Left lung (tissue), 10 donors: ENCODE results near the gene CCDC60. TPM values are rescaled to one million over a fixed set of nuclear protein-coding genes. Genes with fewer than 3 reads are reported as not detected.

Experiments used
- ATAC-seq: fragments of 200-7000 bp; cut with Tn5 transposase; one replicate; pipeline ENCODE4 v1.9.1; 2020; ENCODE audit warnings: moderate library complexity
- DNase-seq, 4 donors: peaks; one replicate each; pipeline ENCODE4 v3.0.0-alpha.2; 2013 to 2020
- H3K27ac ChIP-seq, 2 donors: fragments of 200-600 bp; sonication (generic) in 1 of 2; one replicate each; pipeline versions ENCODE4 v1.5.0 to v1.8.0; 2020 to 2021
- H3K27me3 ChIP-seq, 2 donors: fragments of 200-600 bp; sonication (generic) in 1 of 2; one replicate each; pipeline versions ENCODE4 v1.5.0 to v1.8.0; 2020 to 2021
- H3K36me3 ChIP-seq, 2 donors: fragments of 200-600 bp; sonication (generic) in 1 of 2; one replicate each; pipeline versions ENCODE4 v1.5.0 to v1.8.0; 2020 to 2021
- H3K4me1 ChIP-seq, 2 donors: fragments of 200-600 bp; one replicate each; pipeline ENCODE4 v1.8.0; 2021
- H3K4me3 ChIP-seq, 2 donors: fragments of 200-600 bp; sonication (generic) in 1 of 2; one replicate each; pipeline versions ENCODE4 v1.5.0 to v1.8.0; 2020 to 2021; ENCODE audit warnings: mild to moderate bottlenecking in 1 of 2
- H3K9me3 ChIP-seq, 2 donors: fragments of 200-600 bp; sonication (generic) in 1 of 2; one replicate each; pipeline versions ENCODE4 v1.5.0 to v1.8.0; 2020 to 2021
- intact Hi-C, 2 donors: fragments of 100-400 bp; cut with DNase I; formaldehyde crosslinking; loops; one replicate each; pipeline versions ENCODE4 v1.11.2 to v1.14.2; 2022
- polyA plus RNA-seq, 6 donors: library from polyadenylated mRNA; unstranded; fragments of 120-200 nt; gene quantifications; one replicate each; pipeline ENCODE4 v1.2.1, GENCODE V29; 2013; ENCODE audit not compliant: insufficient read length in 6 of 6
- total RNA-seq, 2 donors: library from RNA; stranded (reverse); fragmentation: NEBNext Ultra II Directional; extraction: Animal tissue kit (Norgen Biotek cat#: 25700); gene quantifications; one replicate each; pipeline ENCODE4 v1.2.1, GENCODE V29; 2021
- TF ChIP-seq, protein P1 (sequence below), 2 donors: fragments of 200-600 bp; sonication (generic) in 1 of 2; IDR thresholded peaks; one replicate each; pipeline versions ENCODE4 v1.5.0 to v1.8.0; 2021; ENCODE audit warnings: antibody characterized with exemption in 2 of 2
- donor health status: DM: no; HTN: yes; CAD: no.
- donor health status: DM: no; HTN: no; CAD: no.

The CCDC60 gene
- total and polyA plus RNA-seq, 8 donors: 0.47 to 2.4 (median 1.8) TPM; not detected in 1

DNA sequence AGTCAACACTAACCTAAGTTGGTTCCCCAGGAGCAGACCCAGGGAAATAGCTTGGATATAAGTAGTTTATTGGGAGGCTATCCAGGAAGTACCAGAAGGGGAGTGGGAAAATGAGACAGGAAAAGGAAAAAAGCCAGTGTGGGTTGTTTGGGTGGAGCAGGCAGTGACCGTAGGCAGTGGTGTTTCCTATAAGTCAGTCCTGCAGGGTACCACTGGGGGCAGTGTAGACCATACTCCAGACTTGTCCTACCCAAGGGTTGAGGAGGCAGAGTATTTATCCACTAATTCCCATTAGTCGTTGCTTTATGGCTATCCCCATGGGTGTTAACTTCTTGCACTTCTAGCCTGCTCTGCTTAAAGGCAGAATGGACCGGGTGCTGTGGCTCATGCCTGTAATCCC, 6.4 kb upstream of the CCDC60 start:
- no peaks in the 10 kb centered on the region for H3K36me3 ChIP-seq

DNA sequence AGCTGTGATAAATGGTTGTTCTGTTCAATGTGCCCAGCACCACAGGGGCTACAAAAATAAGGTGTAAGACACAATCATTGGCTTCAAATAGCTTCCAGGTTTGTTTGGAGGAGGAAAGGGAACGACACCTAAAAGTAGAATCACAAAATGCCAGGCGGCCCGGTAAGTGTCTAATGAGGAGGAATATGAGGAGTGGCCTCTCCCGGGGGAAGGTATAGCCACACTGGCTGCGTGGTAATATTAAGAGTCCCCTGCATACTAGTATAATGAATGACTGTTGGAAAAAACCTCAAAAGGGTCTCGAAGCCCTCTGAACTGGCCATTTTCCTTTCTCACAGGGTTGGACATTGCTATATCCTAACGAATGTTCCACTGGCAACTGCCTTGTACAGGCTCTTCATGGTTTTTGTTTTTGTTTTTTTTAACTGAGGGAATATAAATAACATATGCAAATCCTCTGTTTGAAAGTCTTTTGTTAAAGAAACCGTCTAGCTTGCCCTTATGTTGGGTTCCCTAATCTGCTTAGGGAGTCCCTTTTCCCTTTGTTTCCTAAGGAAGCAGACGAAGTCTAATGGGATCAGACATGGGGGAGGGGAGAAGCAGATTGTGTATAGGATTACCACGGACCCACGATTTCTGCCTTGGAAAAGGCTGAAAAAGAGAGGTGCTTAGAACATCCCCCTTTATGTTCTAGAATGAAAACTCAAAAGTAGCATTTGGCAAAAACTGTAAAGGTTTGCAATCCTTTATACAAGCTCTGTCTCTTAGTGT, 4.2 kb downstream of the CCDC60 start:
- ATAC-seq: no peak
- intact Hi-C loops: no loop called here
- DNase-seq: no peak
- TF ChIP-seq, protein P1, sequence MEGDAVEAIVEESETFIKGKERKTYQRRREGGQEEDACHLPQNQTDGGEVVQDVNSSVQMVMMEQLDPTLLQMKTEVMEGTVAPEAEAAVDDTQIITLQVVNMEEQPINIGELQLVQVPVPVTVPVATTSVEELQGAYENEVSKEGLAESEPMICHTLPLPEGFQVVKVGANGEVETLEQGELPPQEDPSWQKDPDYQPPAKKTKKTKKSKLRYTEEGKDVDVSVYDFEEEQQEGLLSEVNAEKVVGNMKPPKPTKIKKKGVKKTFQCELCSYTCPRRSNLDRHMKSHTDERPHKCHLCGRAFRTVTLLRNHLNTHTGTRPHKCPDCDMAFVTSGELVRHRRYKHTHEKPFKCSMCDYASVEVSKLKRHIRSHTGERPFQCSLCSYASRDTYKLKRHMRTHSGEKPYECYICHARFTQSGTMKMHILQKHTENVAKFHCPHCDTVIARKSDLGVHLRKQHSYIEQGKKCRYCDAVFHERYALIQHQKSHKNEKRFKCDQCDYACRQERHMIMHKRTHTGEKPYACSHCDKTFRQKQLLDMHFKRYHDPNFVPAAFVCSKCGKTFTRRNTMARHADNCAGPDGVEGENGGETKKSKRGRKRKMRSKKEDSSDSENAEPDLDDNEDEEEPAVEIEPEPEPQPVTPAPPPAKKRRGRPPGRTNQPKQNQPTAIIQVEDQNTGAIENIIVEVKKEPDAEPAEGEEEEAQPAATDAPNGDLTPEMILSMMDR (IDR thresholded peaks at IDR 0.05): no peak
- peaks cover 0 to 10% of the 10 kb centered on the region in 2 donors for H3K27me3 ChIP-seq
- no peaks in the 10 kb centered on the region for H3K4me1 ChIP-seq
- no peak overlapping the region for H3K27ac ChIP-seq
- no peak overlapping the region for H3K4me3 ChIP-seq
- H3K9me3 ChIP-seq: peaks cover 0 to 3% of the 10 kb centered on the region in 2 donors
- H3K36me3 ChIP-seq: no peaks in the 10 kb centered on the region

More for the DNA sequence above, 6.4 kb upstream of the CCDC60 start:
- H3K4me1 ChIP-seq: no peaks in the 10 kb centered on the region
- ATAC-seq: peak; percentile 53
- H3K27ac ChIP-seq: no peak overlapping the region
- H3K9me3 ChIP-seq: no peaks in the 10 kb centered on the region
- intact Hi-C loops: no loop called here
- H3K27me3 ChIP-seq: no peaks in the 10 kb centered on the region
- peak in 1 of 4 donors; percentile 33 for DNase-seq
- TF ChIP-seq, protein P1 (IDR thresholded peaks at IDR 0.05): no peak
- H3K4me3 ChIP-seq: no peak overlapping the region

DNA sequence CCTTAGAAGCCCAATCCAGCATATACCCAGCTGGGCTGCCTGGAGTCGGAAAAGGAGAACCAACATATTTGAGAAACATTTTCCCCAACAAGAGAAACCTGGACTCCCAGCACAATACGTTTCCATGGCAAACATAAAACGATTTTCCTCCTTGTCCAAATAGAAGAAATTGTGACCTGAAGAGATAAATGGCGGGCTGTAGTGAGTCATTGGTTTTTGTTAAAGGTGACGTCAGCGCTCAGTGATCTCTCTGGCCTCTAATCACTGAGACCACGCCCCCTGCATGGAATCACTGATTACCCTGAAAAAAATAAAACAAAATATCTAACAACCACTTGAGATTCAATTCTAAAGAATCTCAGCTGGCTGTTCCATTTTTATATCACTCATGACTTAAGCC, 6.0 kb downstream of the CCDC60 start:
- ATAC-seq (no peak), DNase-seq (no peak)
- intact Hi-C loops: no loop called here
- H3K4me3 ChIP-seq: no peak overlapping the region
- peaks cover 0 to 3% of the 10 kb centered on the region in 2 donors for H3K9me3 ChIP-seq
- H3K27me3 ChIP-seq: no peaks in the 10 kb centered on the region
- TF ChIP-seq, protein P1 (IDR thresholded peaks at IDR 0.05): no peak
- H3K36me3 ChIP-seq: no peaks in the 10 kb centered on the region
- H3K4me1 ChIP-seq: no peaks in the 10 kb centered on the region
- H3K27ac ChIP-seq: no peak overlapping the region

DNA sequence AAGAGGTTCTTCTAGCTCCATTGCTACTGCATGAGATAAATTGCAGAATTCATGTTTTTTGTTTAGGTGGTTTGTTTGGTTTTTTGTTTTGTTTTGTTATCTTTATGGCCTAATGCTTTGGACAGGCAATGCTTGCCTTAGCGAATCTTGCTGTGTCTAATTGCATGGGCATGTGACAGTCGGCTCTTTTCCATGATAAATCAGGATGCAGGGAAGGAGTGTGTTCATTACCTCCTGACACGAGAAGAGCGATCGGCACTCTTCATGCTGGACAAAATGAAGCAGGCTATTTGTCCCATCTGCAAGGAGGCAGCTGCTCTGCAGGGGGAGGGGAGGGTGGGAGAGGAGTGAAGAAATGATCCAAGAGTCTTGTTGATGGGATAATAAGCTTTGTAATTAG, 6.5 kb downstream of the CCDC60 start:
- Histone ChIP-seq H3K36me3 (no peaks in the 10 kb centered on the region), H3K4me3 (no peak overlapping the region), H3K4me1 (no peaks in the 10 kb centered on the region), H3K27me3 (no peaks in the 10 kb centered on the region), H3K27ac (no peak overlapping the region), H3K9me3 (peaks cover 0 to 3% of the 10 kb centered on the region in 2 donors)
- TF ChIP-seq, protein P1 (IDR thresholded peaks at IDR 0.05): no peak
- ATAC-seq (no peak), DNase-seq (no peak)
- intact Hi-C loops: no loop called here

DNA sequence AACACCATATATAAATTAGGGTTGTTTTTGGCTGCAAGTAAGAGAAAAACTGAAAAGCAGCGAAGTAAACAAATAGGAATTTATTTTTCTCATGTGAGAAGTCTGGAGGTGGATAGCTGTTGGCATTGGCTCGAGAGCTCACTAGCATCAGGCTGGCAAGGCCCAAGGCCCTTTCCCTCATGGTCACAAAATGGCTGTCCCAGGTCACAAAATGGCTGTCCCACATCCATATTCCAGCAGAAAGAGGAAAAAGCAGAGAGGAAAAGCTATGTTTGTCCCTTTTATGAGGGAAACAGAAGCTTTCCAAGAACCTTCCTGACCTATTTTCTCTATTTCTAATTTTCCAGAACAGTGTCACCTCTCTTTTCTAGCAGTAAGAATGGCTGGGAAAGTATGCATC, 7.5 kb downstream of the CCDC60 start:
- Histone ChIP-seq H3K4me3 (no peak overlapping the region), H3K27ac (no peak overlapping the region), H3K27me3 (no peaks in the 10 kb centered on the region), H3K4me1 (no peaks in the 10 kb centered on the region), H3K36me3 (no peaks in the 10 kb centered on the region), H3K9me3 (peaks cover 0 to 3% of the 10 kb centered on the region in 2 donors)
- no peak for ATAC-seq
- DNase-seq: no peak
- intact Hi-C loops: no loop called here
- TF ChIP-seq, protein P1 (IDR thresholded peaks at IDR 0.05): no peak
